Measurements from ENCODE around the gene UFD1. TPM values are rescaled to one million over a fixed set of nuclear protein-coding genes. Genes with fewer than 3 reads are reported as not detected.

UFD1 gene
- total and polyA plus RNA-seq, 9 of the 15 experiments (the other 6 are each of a cell fraction or from before 2014, with no cell fraction given), result 238 to 645 (median 363) TPM

- TF ChIP-seq CEBPG (CRISPR knock-in tag; IDR thresholded peaks at IDR 0.05) (peak; percentile 38; the same call in 1 of the 2 replicates), CEBPG (tag; conservative IDR thresholded peaks at IDR 0.05 in 1 of 2, IDR thresholded peaks at IDR 0.05 in 1 of 2) (no peak), WHSC1 (IDR thresholded peaks at IDR 0.05; ENCODE audit: low read length) (peak; percentile 18), TSHZ1 (CRISPR knock-in tag; IDR thresholded peaks at IDR 0.05) (no peak), PRMT5 (CRISPR knock-in tag; IDR thresholded peaks at IDR 0.05) (peak; percentile 39; the same call in 1 of the 2 replicates), PHTF2 (CRISPR knock-in tag; IDR thresholded peaks at IDR 0.05) (no peak), ELK1 (CRISPR knock-in tag; IDR thresholded peaks at IDR 0.05) (no peak), ZBTB49 (CRISPR knock-in tag; IDR thresholded peaks at IDR 0.05; ENCODE audit: borderline replicate concordance) (no peak), RBM22 (IDR thresholded peaks at IDR 0.05; ENCODE audit: low read depth, low read length, poor library complexity, severe bottlenecking) (peak; percentile 50), PKNOX1 (IDR thresholded peaks at IDR 0.05) (no peak), ARID2 (IDR thresholded peaks at IDR 0.05) (no peak), THAP12 (CRISPR knock-in tag; IDR thresholded peaks at IDR 0.05) (peak; percentile 54; the same call in 1 of the 2 replicates), ZNF764 (CRISPR knock-in tag; IDR thresholded peaks at IDR 0.05; ENCODE audit: low read depth) (0 out of 2 replicates have a peak, but pooled peaks have one; percentile 4), POLR2AphosphoS5 (IDR thresholded peaks at IDR 0.05; ENCODE audit: control insufficient read depth, insufficient read depth, low read depth, low read length) (peak; percentile 54), SMARCB1 (IDR thresholded peaks at IDR 0.05; ENCODE audit: insufficient read length, low read depth) (no peak), KAT2B (IDR thresholded peaks at IDR 0.05; ENCODE audit: low read depth, low read length) (peak; percentile 37)
Observed at GRCh38 chr22:19508024-19508776, 29.2 kb upstream of the UFD1 start (continued).
